Measurements from ENCODE around the gene NF2. TPM values are rescaled to one million over a fixed set of nuclear protein-coding genes. Genes with fewer than 3 reads are reported as not detected.

Gene NF2
- total and polyA plus RNA-seq, 3 donors from 2014 or later, result 23.4 to 45.2 (median 32.5) TPM

DNA sequence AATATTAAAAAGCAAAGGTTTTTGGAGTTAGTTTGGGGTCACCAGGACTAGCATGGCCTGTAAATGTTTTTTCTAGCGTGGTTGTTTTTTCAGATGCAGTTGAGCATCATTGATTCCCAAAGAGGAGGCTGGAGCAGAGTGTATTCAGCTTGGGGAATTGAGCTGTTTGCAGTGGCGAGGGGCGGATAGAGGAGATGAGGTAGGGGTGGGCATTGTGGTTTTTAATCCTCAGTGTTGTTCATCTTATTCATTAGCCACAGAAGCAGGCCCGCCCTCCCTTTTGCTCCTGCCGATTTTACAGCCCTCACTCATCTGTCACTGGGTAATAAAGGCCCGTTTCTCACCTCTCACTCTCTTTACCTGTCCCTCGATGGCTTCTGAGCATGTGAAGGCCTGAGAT lies 51.4 kb downstream of the NF2 start:
- WGBS, 2 donors, result 72 to 74% methylated on average over 7 of the region's 7 CpGs
- H3K4me1 ChIP-seq, result no peaks in the 10 kb centered on the region

DNA sequence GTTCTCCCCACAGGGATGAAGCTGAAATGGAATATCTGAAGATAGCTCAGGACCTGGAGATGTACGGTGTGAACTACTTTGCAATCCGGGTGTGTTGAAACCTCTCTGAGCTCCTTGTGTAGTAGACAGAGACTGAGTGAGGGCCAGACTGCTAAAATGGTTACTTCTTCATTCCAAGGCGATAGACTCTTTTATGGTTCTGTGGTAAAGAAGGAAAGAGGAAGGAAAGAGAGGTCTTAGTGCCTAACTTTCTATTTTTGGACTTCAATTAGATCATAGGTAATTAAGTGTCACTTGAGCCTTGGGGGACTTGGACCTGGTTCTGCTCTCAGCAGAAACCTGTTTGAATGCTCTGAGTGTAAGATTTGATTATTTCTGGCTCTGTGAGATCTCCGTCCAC lies 54.7 kb downstream of the NF2 start:
- TF ChIP-seq POLR2A (IDR thresholded peaks at IDR 0.05), result no peak
- TF ChIP-seq, protein P1, sequence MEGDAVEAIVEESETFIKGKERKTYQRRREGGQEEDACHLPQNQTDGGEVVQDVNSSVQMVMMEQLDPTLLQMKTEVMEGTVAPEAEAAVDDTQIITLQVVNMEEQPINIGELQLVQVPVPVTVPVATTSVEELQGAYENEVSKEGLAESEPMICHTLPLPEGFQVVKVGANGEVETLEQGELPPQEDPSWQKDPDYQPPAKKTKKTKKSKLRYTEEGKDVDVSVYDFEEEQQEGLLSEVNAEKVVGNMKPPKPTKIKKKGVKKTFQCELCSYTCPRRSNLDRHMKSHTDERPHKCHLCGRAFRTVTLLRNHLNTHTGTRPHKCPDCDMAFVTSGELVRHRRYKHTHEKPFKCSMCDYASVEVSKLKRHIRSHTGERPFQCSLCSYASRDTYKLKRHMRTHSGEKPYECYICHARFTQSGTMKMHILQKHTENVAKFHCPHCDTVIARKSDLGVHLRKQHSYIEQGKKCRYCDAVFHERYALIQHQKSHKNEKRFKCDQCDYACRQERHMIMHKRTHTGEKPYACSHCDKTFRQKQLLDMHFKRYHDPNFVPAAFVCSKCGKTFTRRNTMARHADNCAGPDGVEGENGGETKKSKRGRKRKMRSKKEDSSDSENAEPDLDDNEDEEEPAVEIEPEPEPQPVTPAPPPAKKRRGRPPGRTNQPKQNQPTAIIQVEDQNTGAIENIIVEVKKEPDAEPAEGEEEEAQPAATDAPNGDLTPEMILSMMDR (IDR thresholded peaks at IDR 0.05), result no peak
- Histone ChIP-seq H3K27me3 (no peaks in the 10 kb centered on the region), H3K9me3 (no peaks in the 10 kb centered on the region), H3K27ac (no peak overlapping the region), H3K4me3 (no peak overlapping the region), H3K36me3 (ENCODE audit: low read depth, missing control alignments) (no peaks in the 10 kb centered on the region), H3K4me1 (no peaks in the 10 kb centered on the region)
- WGBS, 2 donors, result 88 to 91% methylated on average over 4 of the region's 4 CpGs
- intact Hi-C loops (cut with DNase I; ENCODE audit: low total_unique reads), result no loop called here
- DNase-seq, result no peak

More for the DNA sequence above, 51.4 kb downstream of the NF2 start:
- no peaks in the 10 kb centered on the region for H3K36me3 ChIP-seq (ENCODE audit: low read depth, missing control alignments)
- no peak for DNase-seq
- no peak overlapping the region for H3K27ac ChIP-seq
- H3K27me3 ChIP-seq, result no peaks in the 10 kb centered on the region
- intact Hi-C loops (cut with DNase I; ENCODE audit: low total_unique reads), result no loop called here
- H3K4me3 ChIP-seq, result no peak overlapping the region
- no peaks in the 10 kb centered on the region for H3K9me3 ChIP-seq
- TF ChIP-seq POLR2A (IDR thresholded peaks at IDR 0.05), result no peak
- TF ChIP-seq, protein P1 (IDR thresholded peaks at IDR 0.05), result no peak

GRCh38 chr22:29660021-29660420 lies 56.6 kb downstream of the NF2 start:
- Histone ChIP-seq H3K4me3 (no peak overlapping the region), H3K36me3 (ENCODE audit: low read depth, missing control alignments) (no peaks in the 10 kb centered on the region), H3K9me3 (no peaks in the 10 kb centered on the region), H3K27ac (no peak overlapping the region), H3K4me1 (no peaks in the 10 kb centered on the region), H3K27me3 (no peaks in the 10 kb centered on the region)
- intact Hi-C loops (cut with DNase I; ENCODE audit: low total_unique reads), result no loop called here
- 92 to 93% methylated on average over 11 of the region's 11 CpGs for WGBS, 2 donors
- no peak for DNase-seq
- TF ChIP-seq, protein P1 (IDR thresholded peaks at IDR 0.05), result no peak
- no peak for TF ChIP-seq POLR2A (IDR thresholded peaks at IDR 0.05)

DNA sequence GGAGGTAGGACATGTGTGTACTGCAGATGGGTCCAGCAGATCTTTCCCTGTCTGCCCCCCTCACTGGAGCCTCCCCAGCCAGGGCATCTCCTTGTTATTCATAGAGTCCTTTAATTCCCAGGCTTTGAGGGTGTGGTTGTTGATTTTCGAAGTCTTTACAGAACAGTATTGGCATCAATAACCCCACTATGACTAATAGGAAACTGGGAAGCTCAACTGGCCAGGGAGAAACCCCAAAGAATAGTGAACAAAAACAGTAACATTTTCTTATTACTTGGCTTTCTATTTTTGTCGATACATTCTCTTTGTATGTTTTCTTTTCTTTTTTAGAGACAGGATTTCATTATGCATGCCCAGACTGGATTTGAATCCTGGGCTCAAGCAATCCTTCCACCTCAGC lies 57.9 kb downstream of the NF2 start:
- no peak overlapping the region for H3K27ac ChIP-seq
- no peak for TF ChIP-seq POLR2A (IDR thresholded peaks at IDR 0.05)
- TF ChIP-seq, protein P1 (IDR thresholded peaks at IDR 0.05), result no peak
- H3K4me3 ChIP-seq, result no peak overlapping the region
- no peaks in the 10 kb centered on the region for H3K9me3 ChIP-seq
- no peaks in the 10 kb centered on the region for H3K36me3 ChIP-seq (ENCODE audit: low read depth, missing control alignments)
- no peaks in the 10 kb centered on the region for H3K27me3 ChIP-seq
- intact Hi-C loops (cut with DNase I; ENCODE audit: low total_unique reads), result no loop called here
- DNase-seq, result no peak
- WGBS, 2 donors, result 59 to 78% methylated on average over 2 of the region's 2 CpGs
- no peaks in the 10 kb centered on the region for H3K4me1 ChIP-seq

DNA sequence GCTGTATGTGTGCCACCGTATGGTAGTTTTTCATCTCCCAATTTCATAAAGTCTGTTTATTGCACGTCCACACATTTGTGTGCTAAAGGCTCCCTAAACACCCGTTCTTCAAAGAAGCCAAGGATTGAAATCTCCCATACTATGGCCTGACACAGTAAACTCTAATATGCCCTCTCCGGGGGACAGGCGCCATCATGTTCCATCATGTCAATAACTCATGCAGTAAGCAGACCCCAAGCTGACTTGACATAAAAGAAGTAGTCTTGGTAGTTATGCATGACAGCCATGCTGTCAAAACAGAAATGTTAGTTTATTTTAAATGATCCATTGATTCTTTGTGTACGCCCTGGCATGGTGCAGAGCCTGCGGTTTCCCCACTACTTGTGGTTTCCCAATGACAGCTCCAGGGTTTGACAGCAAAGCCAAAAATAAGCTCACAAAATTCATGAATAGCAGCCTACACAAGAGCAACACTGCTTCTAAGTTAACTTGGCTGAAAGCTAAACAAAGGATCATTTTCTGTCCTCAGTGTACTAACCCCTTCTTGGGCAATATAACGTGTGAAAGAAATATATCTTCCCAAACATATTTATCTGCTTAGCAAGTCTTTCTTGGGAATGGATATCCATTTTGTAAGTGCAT lies 59.9 kb downstream of the NF2 start:
- no peak overlapping the region for H3K4me3 ChIP-seq
- H3K36me3 ChIP-seq (ENCODE audit: low read depth, missing control alignments), result no peaks in the 10 kb centered on the region
- H3K27me3 ChIP-seq, result no peaks in the 10 kb centered on the region
- H3K9me3 ChIP-seq, result no peaks in the 10 kb centered on the region
- DNase-seq, result no peak
- 93 to 96% methylated on average over 8 of the region's 8 CpGs for WGBS, 2 donors
- H3K27ac ChIP-seq, result no peak overlapping the region
- intact Hi-C loops (cut with DNase I; ENCODE audit: low total_unique reads), result no loop called here
- TF ChIP-seq, protein P1 (IDR thresholded peaks at IDR 0.05), result no peak
- no peak for TF ChIP-seq POLR2A (IDR thresholded peaks at IDR 0.05)
- no peaks in the 10 kb centered on the region for H3K4me1 ChIP-seq

All from testis (tissue), 3 donors.